D721Med (cell line): ENCODE measurements around the gene ADGRG3.

Source experiments
- DNase-seq: peaks from one replicate; pipeline ENCODE4 v3.0.0; 2011; ENCODE audit warnings: low spot score; ENCODE audit not compliant: insufficient read length
- FAIRE-seq: peaks from 2 replicates; lab custom pipeline; 2011; peaks lifted over from hg19 to GRCh38; lab: Jason Lieb, UNC
- CTCF ChIP-seq: IDR thresholded peaks from 2 replicates; pipeline ENCODE4 v1.5.1; 2012; ENCODE audit warnings: mild to moderate bottlenecking, control low read depth; ENCODE audit not compliant: insufficient read depth; ENCODE audit errors: missing control alignments

ADGRG3 gene

GRCh38 chr16:57665541-57665940 lies 2.6 kb upstream of the ADGRG3 start:
- FAIRE-seq (no peak), DNase-seq (no peak)
- TF ChIP-seq CTCF = no peak

GRCh38 chr16:57666353-57667047 lies 1.6 kb upstream of the ADGRG3 start:
- FAIRE-seq (no peak), DNase-seq (no peak)
- TF ChIP-seq CTCF = no peak

GRCh38 chr16:57667048-57667525 lies 1.0 kb upstream of the ADGRG3 start:
- DNase-seq (no peak), FAIRE-seq (no peak)
- TF ChIP-seq CTCF = no peak

GRCh38 chr16:57667526-57668262 lies 412 bp upstream of the ADGRG3 start:
- TF ChIP-seq CTCF = no peak
- FAIRE-seq (no peak), DNase-seq (no peak)

GRCh38 chr16:57668630-57669475 lies 747 bp downstream of the ADGRG3 start:
- TF ChIP-seq CTCF = no peak
- FAIRE-seq (no peak), DNase-seq (no peak)

- DNase-seq (no peak), FAIRE-seq (no peak)
- no peak for TF ChIP-seq CTCF
These were observed 1.5 kb downstream of the ADGRG3 start for GRCh38 chr16:57669476-57670162.
